GM23248 (cell line): ENCODE measurements around the gene ENDOV.

Experiments
- EZH2 ChIP-seq: fragments of 200-600 bp; sonication (generic); IDR thresholded peaks from 2 replicates; pipeline ENCODE4 v1.6.1; 2018; ENCODE audit warnings: antibody characterized with exemption, mild to moderate bottlenecking; ENCODE audit not compliant: insufficient read depth, poor library complexity, severe bottlenecking
- EZH2phosphoT487 ChIP-seq: fragments of 200-600 bp; sonication (generic); IDR thresholded peaks from 2 replicates; pipeline ENCODE4 v1.6.1; 2018; ENCODE audit warnings: antibody characterized with exemption, moderate library complexity, mild to moderate bottlenecking, low read depth; ENCODE audit not compliant: insufficient read depth

- TF ChIP-seq EZH2 (no peak), EZH2phosphoT487 (no peak)
Measured at GRCh38 chr17:80451104-80451775, 36.3 kb downstream of the ENDOV start.
